Adrenal gland (tissue), 12 donors: ENCODE data around the gene TLCD1. TPM values are rescaled to one million over a fixed set of nuclear protein-coding genes. Genes with fewer than 3 reads are reported as not detected.

ENCODE experiments used
- DNase-seq, 7 donors: peaks; one replicate each; pipeline ENCODE4 v3.0.0-alpha.2; 2019 to 2020
- H3K27ac ChIP-seq, 5 donors: fragments of 200-600 bp; sonication (generic) in 4 of 5; 1 replicate in 3 of 5; 2 replicates in 2 of 5; pipeline versions ENCODE4 v1.5.1 to v1.8.0; 2016 to 2020; ENCODE audit warnings: mild to moderate bottlenecking in 1 of 5
- H3K27me3 ChIP-seq: fragments of 200-600 bp; 2 replicates; pipeline ENCODE4 v1.8.0; 2021
- H3K36me3 ChIP-seq, 2 donors: fragments of 200-600 bp; replicated peaks in 1 of 2; 1 replicate in 1 of 2; 2 replicates in 1 of 2; pipeline versions ENCODE4 v1.5.1 to v1.8.0; 2018 to 2022
- H3K4me1 ChIP-seq, 2 donors: fragments of 200-600 bp; replicated peaks in 1 of 2; 1 replicate in 1 of 2; 2 replicates in 1 of 2; pipeline versions ENCODE4 v1.5.1 to v1.8.0; 2018 to 2021
- H3K4me3 ChIP-seq, 4 donors: fragments of 200-600 bp; sonication (generic) in 3 of 4; one replicate each; pipeline ENCODE4 v1.5.1; 2016 to 2018
- H3K9me3 ChIP-seq, 3 donors: fragments of 200-600 bp; sonication (generic) in 1 of 3; replicated peaks in 1 of 3; 1 replicate in 2 of 3; 2 replicates in 1 of 3; pipeline versions ENCODE4 v1.5.1 to v1.8.0; 2016 to 2021
- CTCF ChIP-seq, 6 experiments: fragments of 450-650 bp in 4 of 6; fragments of 200-600 bp in 2 of 6; sonication (generic) in 1 of 6; IDR thresholded peaks; 1 replicate in 5 of 6; 2 replicates in 1 of 6; pipeline versions ENCODE4 v1.5.1 to v1.8.0; 2016 to 2021; ENCODE audit warnings: antibody characterized with exemption in 6 of 6, mild to moderate bottlenecking in 2 of 6, moderate library complexity in 1 of 6
- POLR2A ChIP-seq, 2 donors: fragments of 450-650 bp; IDR thresholded peaks; one replicate each; pipeline ENCODE4 v1.6.1; 2017; ENCODE audit warnings: antibody characterized with exemption in 2 of 2, mild to moderate bottlenecking in 2 of 2, moderate library complexity in 1 of 2
- WGBS, 4 donors: extraction: QIAGEN DNeasy Blood & Tissue Kit in 2 of 4; methylation state at CpG; one replicate each; pipeline versions ENCODE4 v1.1.5 to v1.1.7; 2013 to 2017; 5-methylcytosine and 5-hydroxymethylcytosine counted together
- intact Hi-C, 2 donors: fragments of 100-400 bp; cut with DNase I; formaldehyde crosslinking; loops; one replicate each; pipeline versions ENCODE4 v1.14.1 to v1.15.0; 2022 to 2023
- polyA plus RNA-seq, 3 donors: library from polyadenylated mRNA; stranded (reverse); fragments of 200-250 nt in 2 of 3; fragments of 350-450 nt in 1 of 3; fragmentation: Illumina TruSeq in 1 of 3; extraction: RNeasy Lipid Tissue Mini Kit (QIAGEN cat#74804) in 1 of 3; gene quantifications; one replicate each; pipeline ENCODE4 v1.2.3, GENCODE V29; 2013 to 2014
- total RNA-seq, 9 donors: library from RNA; depleted of rRNA in 4 of 9; stranded (reverse); fragments of >200 nt in 4 of 9; fragments of 120-200 nt in 1 of 9; fragmentation: NEBNext Ultra II Directional in 1 of 9; extraction: Animal tissue kit (Norgen Biotek cat#: 25700) in 1 of 9; gene quantifications; one replicate each; pipeline versions ENCODE4 v1.1.0 to v1.2.4, GENCODE V29; 2013 to 2023
- donor health status: healthy with polysubstance abuse.
- donor health status: Bipolar disorder and iron deficiency.
- donor health status: DM: yes; HTN: yes; CAD: no.
- donor health status: DM: no; HTN: no; CAD: no.
- donor health status: DM: no; HTN: no; CAD: no.
- donor health status: DM: yes; HTN: yes; CAD: no.

Gene TLCD1
- total and polyA plus RNA-seq, 12 donors: 0.52 to 18.8 (median 5.9) TPM

- H3K27ac ChIP-seq: peak overlapping the region; percentile 12 to 98 (median 87)
- peaks cover 0 to 21% of the 10 kb centered on the region in 2 donors for H3K36me3 ChIP-seq
- no peaks in the 10 kb centered on the region for H3K9me3 ChIP-seq
- 0 to 4% (median 2%) methylated on average over 18 to 61 of the region's 61 CpGs for WGBS, 4 donors
- peaks cover 47 to 52% of the 10 kb centered on the region in 2 donors for H3K4me1 ChIP-seq
- intact Hi-C loops: no loop called here
- peak in 6 of 7 donors; percentile 44 to 74 (median 48) for DNase-seq
- peak overlapping the region in 3 of 4 donors; percentile 10 to 93 (median 38) for H3K4me3 ChIP-seq
- H3K27me3 ChIP-seq: no peaks in the 10 kb centered on the region
- TF ChIP-seq CTCF (IDR thresholded peaks at IDR 0.05) (no peak), POLR2A (IDR thresholded peaks at IDR 0.05) (no peak)
These were observed 18.3 kb upstream of the TLCD1 start for GRCh38 chr17:28744104-28744971.

DNA sequence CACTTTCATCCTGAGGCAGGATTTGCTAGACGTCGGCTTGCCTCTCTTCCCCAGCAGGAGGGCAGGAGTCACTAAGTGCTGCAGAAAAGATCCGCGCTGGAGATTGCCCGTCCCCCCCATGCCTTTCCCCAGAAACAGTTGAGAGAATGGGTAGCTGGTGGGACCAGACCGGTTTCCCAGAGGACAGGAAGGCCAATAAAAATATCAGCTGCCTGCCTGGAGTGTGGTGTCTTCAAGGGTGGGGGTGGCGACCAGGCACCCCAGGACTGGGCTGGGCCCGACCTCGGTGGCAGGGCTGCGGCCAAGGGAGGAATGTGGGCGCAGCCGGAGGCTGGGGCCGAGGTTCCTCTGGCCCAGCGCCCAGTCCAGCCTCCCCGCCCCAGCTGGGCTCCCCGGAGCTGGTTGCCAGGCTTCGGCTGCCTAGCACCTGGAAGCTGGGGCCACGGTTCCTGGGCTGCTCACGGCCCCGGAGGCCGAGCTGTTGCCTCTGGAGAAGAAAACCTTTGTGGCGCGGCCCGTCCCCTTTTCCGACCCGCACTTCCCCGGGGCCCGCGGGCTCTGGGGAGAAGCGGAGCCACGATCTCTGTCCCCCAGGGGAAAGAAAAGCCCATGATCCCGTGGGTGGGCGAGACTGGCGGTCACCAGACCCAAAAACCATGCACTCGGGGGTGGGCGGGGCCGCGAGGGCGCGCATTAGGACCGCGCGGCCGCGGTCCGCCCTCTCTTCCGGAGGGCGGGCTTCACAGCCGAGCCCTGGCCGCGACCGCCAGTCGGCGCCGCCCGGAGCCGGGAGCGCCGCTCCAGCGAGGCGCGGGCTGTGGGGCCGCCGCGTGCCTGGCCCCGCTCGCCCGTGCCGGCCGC lies 17.4 kb upstream of the TLCD1 start, which contains the start of gene TRAF4:
Gene TRAF4 (plus strand): TSS at position 769 of the 861 bp plus-strand sequence. CDS start 102 bp downstream, outside the sequence.
- peak; percentile 67 to 81 (median 77) for DNase-seq
- Histone ChIP-seq H3K27ac (peak within 1 kb of the TSS; percentile 12 to 98 (median 87)), H3K27me3 (no peaks in the 10 kb centered on the region), H3K4me3 (peak within 1 kb of the TSS; percentile 10 to 93 (median 40)), H3K9me3 (no peaks in the 10 kb centered on the region), H3K36me3 (peaks cover 0 to 13% of the 10 kb centered on the region in 2 donors), H3K4me1 (peaks cover 47 to 49% of the 10 kb centered on the region in 2 donors)
- TF ChIP-seq CTCF (IDR thresholded peaks at IDR 0.05): peak in 3 of 6 experiments; percentile 15 to 54 (median 44)
- peak; percentile 91 to 96 for TF ChIP-seq POLR2A (IDR thresholded peaks at IDR 0.05)
- intact Hi-C loops: no loop called here
- 1 to 7% (median 1%) methylated on average over 19 to 67 of the region's 70 CpGs for WGBS, 4 donors

DNA sequence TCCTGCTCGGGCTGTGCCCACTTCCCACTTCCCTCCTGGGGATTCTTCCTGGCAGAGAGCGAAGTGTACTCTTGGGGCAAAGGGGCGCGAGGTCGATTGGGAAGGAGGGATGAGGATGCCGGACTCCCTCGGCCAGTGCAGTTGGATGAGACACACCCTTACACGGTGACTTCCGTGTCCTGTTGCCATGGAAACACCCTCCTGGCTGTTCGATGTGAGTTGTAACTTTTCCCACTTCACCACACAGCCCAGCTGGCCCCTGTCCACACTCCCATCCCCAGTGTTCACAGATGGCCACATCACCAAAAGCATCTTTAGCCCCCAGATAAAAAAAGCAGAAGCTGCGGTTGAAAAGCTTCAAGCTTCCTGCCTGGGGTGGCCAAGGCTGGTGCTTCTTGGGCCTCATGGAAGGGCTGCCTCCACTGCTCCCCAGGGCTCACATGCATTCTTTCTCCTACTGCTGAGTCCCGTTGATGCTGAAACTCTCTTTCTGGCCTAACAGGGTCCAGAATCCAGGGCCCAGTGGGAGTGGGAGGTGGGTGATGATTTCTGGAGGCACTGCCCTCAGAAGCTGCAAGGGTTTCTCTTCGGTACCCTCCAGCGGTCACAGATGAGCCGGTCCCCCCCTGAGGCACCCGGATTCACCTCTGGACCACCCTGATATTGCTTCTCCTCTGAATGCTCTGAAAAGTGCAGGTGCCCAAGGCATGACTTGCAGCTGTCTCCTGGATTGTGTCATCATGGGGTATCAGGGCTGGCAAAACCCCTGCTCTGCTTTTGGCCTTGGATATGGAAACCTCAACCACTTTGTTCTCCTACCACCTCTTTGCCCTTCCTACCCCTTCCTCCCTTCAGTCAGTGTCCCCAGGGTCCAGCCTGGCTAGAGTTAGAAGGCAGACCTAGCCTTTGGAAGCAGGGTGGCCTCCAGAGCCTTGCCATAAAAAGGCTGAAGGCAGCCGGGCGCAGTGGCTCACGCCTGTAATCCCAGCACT lies 15.6 kb upstream of the TLCD1 start:
- H3K36me3 ChIP-seq: no peaks in the 10 kb centered on the region
- H3K4me3 ChIP-seq: no peak overlapping the region
- no peaks in the 10 kb centered on the region for H3K9me3 ChIP-seq
- DNase-seq: no peak
- no peak overlapping the region for H3K27ac ChIP-seq
- no peaks in the 10 kb centered on the region for H3K27me3 ChIP-seq
- intact Hi-C loops: no loop called here
- 71 to 80% (median 75%) methylated on average over 16 to 19 of the region's 19 CpGs for WGBS, 4 donors
- H3K4me1 ChIP-seq: peaks cover 33 to 36% of the 10 kb centered on the region in 2 donors
- TF ChIP-seq CTCF (IDR thresholded peaks at IDR 0.05): no peak
- no peak for TF ChIP-seq POLR2A (IDR thresholded peaks at IDR 0.05)
